AML-193 (cell line): ENCODE data around the gene JPH3.
"Not testable (repeated sequence)": the region's sequence is repeated elsewhere in the genome, so short reads cannot be mapped to it uniquely, and the experiment has no call there.

Source experiments
- DNase-seq, 2 experiments: peaks; one replicate each; lab custom pipeline; 2025; lab: John Stamatoyannopoulos, UW

The JPH3 gene

GRCh38 chr16:87654826-87655225 lies 52.5 kb downstream of the JPH3 start:
- no peak for DNase-seq

GRCh38 chr16:87656328-87656727 lies 54.0 kb downstream of the JPH3 start:
- DNase-seq = no peak

GRCh38 chr16:87657621-87658192 lies 55.4 kb downstream of the JPH3 start:
- no peak for DNase-seq

GRCh38 chr16:87658564-87659225 lies 56.4 kb downstream of the JPH3 start:
- DNase-seq = no peak

GRCh38 chr16:87661561-87661960 lies 59.3 kb downstream of the JPH3 start:
- DNase-seq = peak; percentile 79 to 91

- no peak for DNase-seq
Observed at GRCh38 chr16:87662254-87663204, 60.2 kb downstream of the JPH3 start.

- DNase-seq = no peak
Observed at GRCh38 chr16:87664792-87665191, 62.5 kb downstream of the JPH3 start.

- DNase-seq = no peak
Observed at GRCh38 chr16:87665193-87665592, 62.9 kb downstream of the JPH3 start.

- no peak for DNase-seq
Observed at GRCh38 chr16:87666919-87667318, 64.6 kb downstream of the JPH3 start.

GRCh38 chr16:87667443-87667842 lies 65.1 kb downstream of the JPH3 start:
- no peak for DNase-seq

GRCh38 chr16:87667946-87668345 lies 65.6 kb downstream of the JPH3 start:
- no peak for DNase-seq

GRCh38 chr16:87669672-87670071 lies 67.4 kb downstream of the JPH3 start:
- DNase-seq = no peak

- no peak for DNase-seq
Observed at GRCh38 chr16:87671221-87671620, 68.9 kb downstream of the JPH3 start.

GRCh38 chr16:87671715-87672270 lies 69.5 kb downstream of the JPH3 start:
- DNase-seq = no peak

- DNase-seq = no peak
Observed at GRCh38 chr16:87674419-87674818, 72.1 kb downstream of the JPH3 start.

- DNase-seq = no peak
Observed at GRCh38 chr16:87675111-87675719, 72.9 kb downstream of the JPH3 start.

GRCh38 chr16:87677830-87678229 lies 75.5 kb downstream of the JPH3 start:
- DNase-seq = no peak

- DNase-seq = no peak
Observed at GRCh38 chr16:87678618-87679017, 76.3 kb downstream of the JPH3 start.

- DNase-seq = no peak
Observed at GRCh38 chr16:87679593-87680271, 77.4 kb downstream of the JPH3 start.

GRCh38 chr16:87680272-87680644 lies 78.0 kb downstream of the JPH3 start:
- DNase-seq = no peak

GRCh38 chr16:87681051-87681602 lies 78.8 kb downstream of the JPH3 start:
- DNase-seq = not testable (repeated sequence)
